Left lung (tissue), 10 donors: ENCODE data around the gene DTD2. TPM values are rescaled to one million over a fixed set of nuclear protein-coding genes. Genes with fewer than 3 reads are reported as not detected.

Source experiments
- ATAC-seq: fragments of 200-7000 bp; cut with Tn5 transposase; one replicate; pipeline ENCODE4 v1.9.1; 2020; ENCODE audit warnings: moderate library complexity
- DNase-seq, 4 donors: peaks; one replicate each; pipeline ENCODE4 v3.0.0-alpha.2; 2013 to 2020
- H3K27ac ChIP-seq, 2 donors: fragments of 200-600 bp; sonication (generic) in 1 of 2; one replicate each; pipeline versions ENCODE4 v1.5.0 to v1.8.0; 2020 to 2021
- H3K27me3 ChIP-seq, 2 donors: fragments of 200-600 bp; sonication (generic) in 1 of 2; one replicate each; pipeline versions ENCODE4 v1.5.0 to v1.8.0; 2020 to 2021
- H3K36me3 ChIP-seq, 2 donors: fragments of 200-600 bp; sonication (generic) in 1 of 2; one replicate each; pipeline versions ENCODE4 v1.5.0 to v1.8.0; 2020 to 2021
- H3K4me1 ChIP-seq, 2 donors: fragments of 200-600 bp; one replicate each; pipeline ENCODE4 v1.8.0; 2021
- H3K4me3 ChIP-seq, 2 donors: fragments of 200-600 bp; sonication (generic) in 1 of 2; one replicate each; pipeline versions ENCODE4 v1.5.0 to v1.8.0; 2020 to 2021; ENCODE audit warnings: mild to moderate bottlenecking in 1 of 2
- H3K9me3 ChIP-seq, 2 donors: fragments of 200-600 bp; sonication (generic) in 1 of 2; one replicate each; pipeline versions ENCODE4 v1.5.0 to v1.8.0; 2020 to 2021
- intact Hi-C, 2 donors: fragments of 100-400 bp; cut with DNase I; formaldehyde crosslinking; loops; one replicate each; pipeline versions ENCODE4 v1.11.2 to v1.14.2; 2022
- polyA plus RNA-seq, 6 donors: library from polyadenylated mRNA; unstranded; fragments of 120-200 nt; gene quantifications; one replicate each; pipeline ENCODE4 v1.2.1, GENCODE V29; 2013; ENCODE audit not compliant: insufficient read length in 6 of 6
- total RNA-seq, 2 donors: library from RNA; stranded (reverse); fragmentation: NEBNext Ultra II Directional; extraction: Animal tissue kit (Norgen Biotek cat#: 25700); gene quantifications; one replicate each; pipeline ENCODE4 v1.2.1, GENCODE V29; 2021
- TF ChIP-seq, protein P1 (sequence below), 2 donors: fragments of 200-600 bp; sonication (generic) in 1 of 2; IDR thresholded peaks; one replicate each; pipeline versions ENCODE4 v1.5.0 to v1.8.0; 2021; ENCODE audit warnings: antibody characterized with exemption in 2 of 2
- donor health status: DM: no; HTN: yes; CAD: no.
- donor health status: DM: no; HTN: no; CAD: no.

Gene DTD2
- total and polyA plus RNA-seq, 8 donors, result 19.3 to 24.6 (median 21.5) TPM

DNA sequence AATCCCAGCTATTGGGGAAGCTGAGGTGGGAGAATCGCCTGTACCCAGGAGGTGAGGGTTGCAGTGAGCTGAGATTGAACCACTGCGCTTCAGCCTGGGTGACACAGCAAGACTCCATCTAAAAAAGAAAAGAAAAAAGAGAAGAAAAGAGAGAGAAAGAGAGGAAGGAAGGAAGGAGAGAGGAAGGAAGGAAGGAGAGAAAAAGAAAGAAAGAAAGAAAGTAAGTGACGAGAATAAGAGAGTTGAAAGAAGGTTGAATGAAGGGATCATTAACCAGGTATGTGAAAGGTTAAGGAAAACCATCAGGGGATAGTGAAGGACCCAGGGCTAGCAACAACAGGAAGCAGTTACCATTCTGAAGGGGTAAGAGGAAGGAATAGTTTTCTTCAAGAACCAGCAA is 4.2 kb upstream of the DTD2 start:
- DNase-seq (no peak), ATAC-seq (no peak)
- H3K27me3 ChIP-seq, result no peaks in the 10 kb centered on the region
- TF ChIP-seq, protein P1, sequence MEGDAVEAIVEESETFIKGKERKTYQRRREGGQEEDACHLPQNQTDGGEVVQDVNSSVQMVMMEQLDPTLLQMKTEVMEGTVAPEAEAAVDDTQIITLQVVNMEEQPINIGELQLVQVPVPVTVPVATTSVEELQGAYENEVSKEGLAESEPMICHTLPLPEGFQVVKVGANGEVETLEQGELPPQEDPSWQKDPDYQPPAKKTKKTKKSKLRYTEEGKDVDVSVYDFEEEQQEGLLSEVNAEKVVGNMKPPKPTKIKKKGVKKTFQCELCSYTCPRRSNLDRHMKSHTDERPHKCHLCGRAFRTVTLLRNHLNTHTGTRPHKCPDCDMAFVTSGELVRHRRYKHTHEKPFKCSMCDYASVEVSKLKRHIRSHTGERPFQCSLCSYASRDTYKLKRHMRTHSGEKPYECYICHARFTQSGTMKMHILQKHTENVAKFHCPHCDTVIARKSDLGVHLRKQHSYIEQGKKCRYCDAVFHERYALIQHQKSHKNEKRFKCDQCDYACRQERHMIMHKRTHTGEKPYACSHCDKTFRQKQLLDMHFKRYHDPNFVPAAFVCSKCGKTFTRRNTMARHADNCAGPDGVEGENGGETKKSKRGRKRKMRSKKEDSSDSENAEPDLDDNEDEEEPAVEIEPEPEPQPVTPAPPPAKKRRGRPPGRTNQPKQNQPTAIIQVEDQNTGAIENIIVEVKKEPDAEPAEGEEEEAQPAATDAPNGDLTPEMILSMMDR (IDR thresholded peaks at IDR 0.05), result no peak
- H3K4me1 ChIP-seq, result peaks cover 5 to 11% of the 10 kb centered on the region in 2 donors
- no peaks in the 10 kb centered on the region for H3K36me3 ChIP-seq
- H3K4me3 ChIP-seq, result no peak overlapping the region
- intact Hi-C loops, result no loop called here
- H3K27ac ChIP-seq, result no peak overlapping the region
- H3K9me3 ChIP-seq, result no peaks in the 10 kb centered on the region

DNA sequence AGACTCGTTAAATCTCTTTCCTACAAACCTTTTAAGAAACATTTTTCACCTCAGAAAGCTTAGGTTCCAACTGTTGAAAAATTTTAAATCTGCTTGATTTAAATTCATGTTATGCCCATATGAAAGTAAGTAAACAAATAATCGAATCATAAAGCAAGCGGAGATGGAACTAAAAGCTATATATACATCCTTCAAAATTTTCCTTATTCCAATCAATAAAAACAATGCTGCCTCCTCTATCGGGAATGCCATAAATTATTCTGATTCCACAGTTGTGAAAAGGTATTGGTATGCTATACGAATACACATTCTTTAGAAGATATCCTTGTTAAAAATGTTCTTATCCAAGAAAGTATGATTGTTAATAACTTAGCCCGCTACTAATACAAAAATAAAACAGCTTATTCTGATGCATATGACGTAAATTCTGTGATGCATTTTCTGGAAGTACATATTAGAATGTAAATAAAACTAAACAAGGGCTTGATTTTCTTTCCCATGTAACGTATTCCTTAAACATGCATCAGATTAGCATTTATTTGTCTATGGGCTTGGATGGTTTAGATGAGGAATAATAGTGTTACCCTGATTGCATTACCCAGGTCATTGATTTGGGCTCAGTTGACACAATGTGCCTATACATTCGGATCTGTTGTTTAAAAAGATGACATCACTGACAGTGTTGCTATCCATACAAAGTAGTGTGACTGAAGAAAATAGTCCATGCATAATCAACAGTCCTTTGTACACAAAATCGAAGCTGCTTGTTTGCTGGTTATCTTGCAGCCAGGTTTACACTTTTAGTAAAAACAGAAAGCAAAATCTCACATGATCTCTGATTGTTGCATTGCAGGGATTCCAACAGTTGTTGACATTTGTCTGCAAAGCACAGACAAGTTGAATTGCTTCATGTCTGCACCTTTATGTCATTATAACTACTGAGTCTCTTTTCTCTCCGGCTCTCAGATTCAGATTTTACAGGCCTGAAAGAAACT is 656 bp upstream of the DTD2 start:
- Histone ChIP-seq H3K9me3 (no peaks in the 10 kb centered on the region), H3K36me3 (peaks cover 0 to under 1% of the 10 kb centered on the region in 2 donors), H3K27ac (peak overlapping the region; percentile 63 to 91), H3K4me3 (peak overlapping the region; percentile 68 to 72), H3K27me3 (no peaks in the 10 kb centered on the region), H3K4me1 (peaks cover 12 to 21% of the 10 kb centered on the region in 2 donors)
- DNase-seq, result no peak
- peak; percentile 5 for ATAC-seq
- TF ChIP-seq, protein P1 (IDR thresholded peaks at IDR 0.05), result no peak
- intact Hi-C loops, result no loop called here

DNA sequence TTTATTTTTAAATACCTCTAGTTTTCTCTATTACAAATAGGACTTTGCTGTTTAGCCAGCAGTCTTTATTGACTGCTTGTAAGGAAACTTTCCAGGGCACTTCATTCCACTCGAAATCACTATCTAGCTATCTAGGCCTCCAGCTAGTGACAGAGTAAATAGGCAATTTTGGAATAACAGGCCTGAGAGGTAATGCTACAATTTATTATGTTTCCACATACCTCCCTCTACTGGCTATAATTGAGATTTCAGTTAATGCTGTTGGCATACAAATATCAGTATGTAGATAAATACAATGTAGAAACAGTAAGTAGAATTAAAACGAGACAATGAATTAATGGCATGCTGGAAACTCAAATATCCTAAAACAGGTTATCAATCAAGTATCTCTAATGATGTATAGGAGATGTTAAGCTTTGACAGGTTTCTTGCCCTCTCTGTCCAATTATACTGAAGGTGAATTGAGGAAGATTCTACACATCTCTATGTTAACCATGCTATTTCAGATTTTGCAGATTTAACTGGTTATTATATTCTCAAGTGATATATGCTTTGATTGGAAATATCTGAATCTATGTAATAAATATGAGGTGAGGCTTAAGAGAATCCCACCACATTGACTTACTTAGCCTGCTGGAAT is 7.2 kb downstream of the DTD2 start:
- H3K36me3 ChIP-seq, result peaks cover 0 to 31% of the 10 kb centered on the region in 2 donors
- ATAC-seq, result peak; percentile 84
- H3K4me3 ChIP-seq, result no peak overlapping the region
- no peaks in the 10 kb centered on the region for H3K27me3 ChIP-seq
- TF ChIP-seq, protein P1 (IDR thresholded peaks at IDR 0.05), result peak; percentile 48 to 50
- H3K9me3 ChIP-seq, result no peaks in the 10 kb centered on the region
- intact Hi-C loops, result no loop called here
- H3K4me1 ChIP-seq, result no peaks in the 10 kb centered on the region
- no peak overlapping the region for H3K27ac ChIP-seq
- peak in 1 of 4 donors; percentile 39 for DNase-seq

DNA sequence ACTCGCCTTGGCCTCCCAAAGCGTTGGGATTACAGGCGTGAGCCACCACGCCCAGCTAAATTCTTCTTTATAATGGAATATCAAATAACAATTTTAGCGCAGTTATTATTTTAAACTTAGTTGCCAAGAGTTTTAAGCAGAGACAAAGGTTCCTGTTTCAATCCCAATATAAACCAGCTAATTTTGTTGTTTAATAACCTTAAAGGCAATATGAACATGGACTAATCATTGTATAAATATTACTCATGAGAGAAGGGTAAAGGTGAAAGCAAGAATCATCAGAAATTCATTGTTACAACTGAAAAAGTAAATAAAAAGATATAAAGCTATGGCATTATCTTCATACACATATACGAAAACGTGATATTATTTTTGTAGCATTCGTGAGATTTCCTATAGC is 8.2 kb downstream of the DTD2 start:
- Histone ChIP-seq H3K27me3 (no peaks in the 10 kb centered on the region), H3K27ac (no peak overlapping the region), H3K4me3 (no peak overlapping the region), H3K9me3 (no peaks in the 10 kb centered on the region), H3K4me1 (no peaks in the 10 kb centered on the region), H3K36me3 (peaks cover 0 to 31% of the 10 kb centered on the region in 2 donors)
- intact Hi-C loops, result no loop called here
- DNase-seq, result no peak
- no peak for ATAC-seq
- TF ChIP-seq, protein P1 (IDR thresholded peaks at IDR 0.05), result no peak

DNA sequence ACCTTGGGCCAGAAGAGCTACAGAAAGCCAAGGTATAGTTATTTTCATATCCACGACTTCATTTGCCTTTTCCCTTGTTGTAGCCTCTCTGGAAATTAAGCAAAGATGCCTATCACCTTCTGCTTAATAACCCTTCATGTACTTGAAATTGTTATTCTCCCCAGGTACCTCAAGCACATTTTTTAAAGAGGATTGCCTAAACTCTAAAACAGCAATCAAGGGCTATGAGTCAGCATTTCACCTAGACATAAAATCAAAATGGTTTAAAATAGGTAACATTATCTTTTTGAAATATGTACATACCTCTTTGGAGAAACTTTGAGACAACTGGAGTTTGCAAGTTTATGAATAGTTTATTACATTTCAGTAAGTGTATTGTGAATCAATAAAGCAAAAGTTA is 11.6 kb downstream of the DTD2 start:
- Histone ChIP-seq H3K4me1 (no peaks in the 10 kb centered on the region), H3K27ac (no peak overlapping the region), H3K9me3 (no peaks in the 10 kb centered on the region), H3K4me3 (no peak overlapping the region), H3K27me3 (no peaks in the 10 kb centered on the region), H3K36me3 (peaks cover 0 to 13% of the 10 kb centered on the region in 2 donors)
- ATAC-seq (peak; percentile 59), DNase-seq (no peak)
- TF ChIP-seq, protein P1 (IDR thresholded peaks at IDR 0.05), result no peak
- intact Hi-C loops, result no loop called here
